PC-9 (cell line): ENCODE measurements around the gene ACSF2. TPM values are rescaled to one million over a fixed set of nuclear protein-coding genes. Genes with fewer than 3 reads are reported as not detected.

ENCODE experiments used
- BruUV-seq: library from RNA; stranded (reverse); fragments of 400-500 nt; replicated peaks from 2 replicates; lab custom pipeline; 2021; lab: Mats Ljungman, UMichigan
- CTCF ChIA-PET: fragments of 300-600 bp; sonication (Branson Sonifier 250); formaldehyde crosslinking; loops from one replicate; lab custom pipeline; 2022; ENCODE audit warnings: antibody characterized with exemption; lab: Charles Lee
- POLR2A ChIA-PET: fragments of 300-600 bp; sonication (Branson Sonifier 250); formaldehyde crosslinking; loops from one replicate; lab custom pipeline; 2022; ENCODE audit warnings: antibody characterized with exemption; ENCODE audit not compliant: unreplicated experiment; lab: Charles Lee
- DNase-seq, 2 experiments: peaks; one replicate each; pipeline versions ENCODE4 v3.0.0 to v3.0.0-alpha.2; 2015 to 2022; ENCODE audit warnings: mixed read lengths in 1 of 2
- H2AFZ ChIP-seq: fragments of 200-600 bp; sonication (generic); 2 replicates; pipeline ENCODE4 v1.8.1; 2017; ENCODE audit warnings: antibody characterized with exemption
- H3F3A ChIP-seq: fragments of 200-600 bp; sonication (generic); 2 replicates; pipeline ENCODE4 v1.8.1; 2017; ENCODE audit warnings: antibody characterized with exemption, mild to moderate bottlenecking, low read depth; ENCODE audit not compliant: insufficient read depth
- H3K27ac ChIP-seq: fragments of 200-600 bp; sonication (generic); 2 replicates; pipeline ENCODE4 v1.6.1; 2016; ENCODE audit warnings: mixed run types
- H3K27me3 ChIP-seq: fragments of 200-600 bp; sonication (generic); 2 replicates; pipeline ENCODE4 v1.6.1; 2016; ENCODE audit warnings: low read depth, mixed run types; ENCODE audit not compliant: insufficient read depth
- H3K36me3 ChIP-seq: fragments of 200-600 bp; sonication (generic); 2 replicates; pipeline ENCODE4 v1.6.1; 2016; ENCODE audit warnings: low read depth, mixed run types
- H3K4me1 ChIP-seq: fragments of 200-600 bp; sonication (generic); replicated peaks from 2 replicates; pipeline ENCODE4 v1.6.1; 2016; ENCODE audit warnings: mixed run types; ENCODE audit not compliant: insufficient read depth
- H3K4me2 ChIP-seq: fragments of 200-600 bp; sonication (generic); 2 replicates; pipeline ENCODE4 v1.6.1; 2017; ENCODE audit warnings: mixed run types
- H3K4me3 ChIP-seq: fragments of 200-600 bp; sonication (generic); 2 replicates; pipeline ENCODE4 v1.6.1; 2016; ENCODE audit warnings: mixed run types
- H3K79me2 ChIP-seq: fragments of 200-600 bp; sonication (generic); 2 replicates; pipeline ENCODE4 v1.6.1; 2017; ENCODE audit warnings: low read depth, mixed run types
- H3K9me2 ChIP-seq: fragments of 200-600 bp; sonication (generic); 2 replicates; pipeline ENCODE4 v1.8.1; 2017; ENCODE audit warnings: mild to moderate bottlenecking; ENCODE audit not compliant: insufficient read depth
- H3K9me3 ChIP-seq: fragments of 200-600 bp; sonication (generic); 2 replicates; pipeline ENCODE4 v1.8.1; 2016; ENCODE audit warnings: low read depth; ENCODE audit not compliant: insufficient read depth
- H4K20me1 ChIP-seq: fragments of 200-600 bp; sonication (generic); 2 replicates; pipeline ENCODE4 v1.8.1; 2017; ENCODE audit not compliant: insufficient read depth
- CTCF ChIP-seq: fragments of 200-600 bp; sonication (generic); conservative IDR thresholded peaks from 2 replicates; pipeline ENCODE4 v1.6.1; 2017; ENCODE audit warnings: mixed run types, antibody characterized with exemption, mild to moderate bottlenecking, moderate library complexity
- EZH2 ChIP-seq: fragments of 200-600 bp; sonication (generic); IDR thresholded peaks from 2 replicates; pipeline ENCODE4 v1.8.0; 2017; ENCODE audit warnings: antibody characterized with exemption, low read depth
- intact Hi-C: fragments of 100-400 bp; cut with micrococcal nuclease; formaldehyde crosslinking; loops from one replicate; pipeline ENCODE4 v1.10.0; 2022; ENCODE audit not compliant: unreplicated experiment
- total RNA-seq: library from RNA; stranded (reverse); gene quantifications from 2 replicates; pipeline ENCODE4 v1.2.3, GENCODE V29; 2021

ACSF2 gene
- total RNA-seq, 1 experiment from 2014 or later = 154 TPM

GRCh38 chr17:50437409-50437808, 11.4 kb downstream of the ACSF2 start:
- TF ChIP-seq EZH2 = no peak
- TF ChIP-seq CTCF = no peak
- Histone ChIP-seq H3K4me1 (peaks cover 34% of the 10 kb centered on the region), H3K36me3 (no peaks in the 10 kb centered on the region; the same call in 1 of the 2 replicates), H3F3A (peaks cover 55% of the 10 kb centered on the region), H3K9me3 (no peaks in the 10 kb centered on the region), H2AFZ (no peak overlapping the region), H4K20me1 (peaks cover 6% of the 10 kb centered on the region; the same call in 1 of the 2 replicates), H3K4me3 (no peak overlapping the region), H3K9me2 (no peaks in the 10 kb centered on the region), H3K79me2 (peaks cover 61% of the 10 kb centered on the region), H3K27me3 (no peaks in the 10 kb centered on the region), H3K27ac (no peak overlapping the region), H3K4me2 (no peak overlapping the region)
- ChIA-PET POLR2A (interaction anchor here (0.6 kb wide), 1 partner anchor 282 kb away, joined by 4 read pairs; the partner anchor contains the start of gene LUC7L3), CTCF (interaction anchor here (0.6 to 0.7 kb wide), 3 partner anchors 13 to 253 kb away, joined by 3 to 5 read pairs (median 4); no protein-coding TSS in a partner anchor)
- intact Hi-C loops = no loop called here
- no peak for DNase-seq
- no TSS peak for BruUV-seq

DNA sequence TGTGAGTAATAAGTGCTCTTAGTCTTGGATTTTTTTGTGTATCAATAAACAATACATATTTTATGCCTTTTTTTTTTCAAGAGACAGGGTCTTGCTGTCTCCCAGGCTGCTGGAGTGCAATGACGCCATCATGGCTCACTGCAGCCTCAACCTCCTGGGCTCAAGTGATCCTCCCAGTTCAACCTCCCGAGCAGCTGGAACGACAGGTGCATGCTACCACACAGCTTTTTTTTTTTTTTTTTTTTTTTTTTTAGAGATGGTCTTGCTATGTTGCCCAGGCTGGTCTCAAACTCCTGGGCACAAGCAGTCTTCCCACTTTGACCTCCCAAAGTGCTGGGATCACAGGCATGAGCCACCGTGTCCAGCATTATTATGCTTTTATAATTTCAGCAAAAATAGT, 13.0 kb downstream of the ACSF2 start:
- H3K9me2 ChIP-seq = no peaks in the 10 kb centered on the region
- H2AFZ ChIP-seq = no peak overlapping the region
- no peaks in the 10 kb centered on the region for H3K27me3 ChIP-seq
- H3K79me2 ChIP-seq = peaks cover 55% of the 10 kb centered on the region
- TF ChIP-seq EZH2 (no peak), CTCF (no peak)
- intact Hi-C loops = no loop called here
- H4K20me1 ChIP-seq = no peaks in the 10 kb centered on the region
- POLR2A ChIA-PET = no interaction called here
- BruUV-seq = no TSS peak
- H3K4me2 ChIP-seq = no peak overlapping the region; the same call in 1 of the 2 replicates
- DNase-seq = no peak
- H3F3A ChIP-seq = peaks cover 66% of the 10 kb centered on the region
- H3K36me3 ChIP-seq = no peaks in the 10 kb centered on the region; the same call in 1 of the 2 replicates
- H3K9me3 ChIP-seq = no peaks in the 10 kb centered on the region
- H3K4me1 ChIP-seq = peaks cover 49% of the 10 kb centered on the region
- no peak overlapping the region for H3K4me3 ChIP-seq
- CTCF ChIA-PET = interaction anchor here (0.6 kb wide), 1 partner anchor 42 kb away, joined by 6 read pairs; the partner anchor contains the start of gene LRRC59
- peak overlapping the region; percentile 74 for H3K27ac ChIP-seq

DNA sequence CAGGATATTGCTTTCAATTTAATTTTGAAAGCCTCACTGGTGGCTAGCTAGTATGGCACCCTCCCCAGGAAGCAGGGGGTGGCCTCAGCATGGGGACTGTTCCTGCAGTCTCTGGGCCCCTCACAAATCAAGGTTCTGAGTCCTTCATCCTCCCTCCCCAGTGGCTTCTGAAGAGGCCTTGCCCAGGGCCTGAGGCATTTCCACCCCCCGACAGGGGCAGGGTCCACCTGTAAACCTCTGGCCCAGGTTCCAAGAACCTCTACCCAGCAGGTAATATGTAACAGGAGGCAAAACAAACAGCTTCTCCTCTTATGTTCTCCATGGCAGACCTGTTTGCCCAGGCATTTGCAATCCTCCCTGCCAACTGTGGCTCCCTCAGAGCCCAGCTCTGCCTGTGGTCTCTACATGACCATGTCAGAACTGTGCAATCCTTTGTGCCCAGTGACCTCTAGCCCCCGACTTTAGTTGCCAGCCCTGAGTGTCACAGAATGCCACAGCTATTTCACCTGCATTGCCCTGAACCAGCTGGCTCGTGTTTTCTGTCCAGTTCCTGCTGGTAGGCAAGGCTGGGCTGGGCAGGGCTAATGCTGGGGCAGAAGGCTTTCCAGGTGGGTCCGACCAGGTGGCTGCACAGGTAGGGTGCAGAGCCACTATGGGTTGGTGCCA, 14.3 kb downstream of the ACSF2 start:
- peak overlapping the region; percentile 74 for H3K27ac ChIP-seq
- no peaks in the 10 kb centered on the region for H3K27me3 ChIP-seq
- no peaks in the 10 kb centered on the region for H4K20me1 ChIP-seq
- intact Hi-C loops = loop anchor here (1.0 to 2.0 kb wide), 2 partner anchors 44 to 49 kb away; partner anchors contain the start of gene LRRC59
- H2AFZ ChIP-seq = no peak overlapping the region
- peaks cover 71% of the 10 kb centered on the region for H3F3A ChIP-seq
- no peaks in the 10 kb centered on the region for H3K9me2 ChIP-seq
- TF ChIP-seq EZH2 (no peak), CTCF (no peak)
- ChIA-PET CTCF (interaction anchor here (1.9 kb wide), 1 partner anchor 43 kb away, joined by 8 read pairs; the partner anchor contains the start of gene LRRC59), POLR2A (interaction anchor here (0.5 to 1.0 kb wide), 6 partner anchors 8 to 732 kb away, joined by 3 to 8 read pairs (median 4); partner anchors contain the start of gene ACSF2)
- H3K36me3 ChIP-seq = peaks cover 3% of the 10 kb centered on the region; the same call in 1 of the 2 replicates
- BruUV-seq = no TSS peak
- H3K4me3 ChIP-seq = peak overlapping the region; percentile 10; the same call in 1 of the 2 replicates
- H3K9me3 ChIP-seq = no peaks in the 10 kb centered on the region
- H3K4me1 ChIP-seq = peaks cover 62% of the 10 kb centered on the region
- DNase-seq = peak; percentile 90 to 98
- H3K79me2 ChIP-seq = peaks cover 66% of the 10 kb centered on the region
- H3K4me2 ChIP-seq = peak overlapping the region; percentile 57
